ENCODE data around the gene DUSP5. TPM values are rescaled to one million over a fixed set of nuclear protein-coding genes. Genes with fewer than 3 reads are reported as not detected.

DUSP5 gene
- total and polyA plus RNA-seq, 7 donors, result 3.6 to 42.1 (median 12.0) TPM

DNA sequence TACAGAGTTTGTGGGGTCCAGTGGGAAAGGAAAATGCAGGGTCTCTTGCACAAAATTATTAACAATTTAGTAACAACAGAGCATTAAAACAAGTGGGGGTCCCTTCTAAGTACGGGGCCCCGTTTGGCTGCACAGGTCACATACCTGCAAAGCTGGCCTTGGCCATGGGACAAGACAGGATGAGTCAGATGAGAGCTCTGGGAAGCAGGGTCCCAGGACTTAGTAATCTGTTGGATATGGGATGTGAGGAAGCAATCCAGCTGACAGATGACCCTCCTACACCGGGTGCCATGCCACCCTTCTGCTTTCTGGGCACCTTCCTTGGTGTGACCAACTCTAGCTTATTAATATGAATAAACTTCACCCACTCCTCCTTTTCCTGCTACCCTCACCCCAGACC lies 3.2 kb upstream of the DUSP5 start:
- no peak for DNase-seq
- no peaks in the 10 kb centered on the region for H3K27me3 ChIP-seq
- TF ChIP-seq EP300 (IDR thresholded peaks at IDR 0.05), result no peak
- no peak for TF ChIP-seq POLR2AphosphoS5 (IDR thresholded peaks at IDR 0.05)
- TF ChIP-seq, protein P1, sequence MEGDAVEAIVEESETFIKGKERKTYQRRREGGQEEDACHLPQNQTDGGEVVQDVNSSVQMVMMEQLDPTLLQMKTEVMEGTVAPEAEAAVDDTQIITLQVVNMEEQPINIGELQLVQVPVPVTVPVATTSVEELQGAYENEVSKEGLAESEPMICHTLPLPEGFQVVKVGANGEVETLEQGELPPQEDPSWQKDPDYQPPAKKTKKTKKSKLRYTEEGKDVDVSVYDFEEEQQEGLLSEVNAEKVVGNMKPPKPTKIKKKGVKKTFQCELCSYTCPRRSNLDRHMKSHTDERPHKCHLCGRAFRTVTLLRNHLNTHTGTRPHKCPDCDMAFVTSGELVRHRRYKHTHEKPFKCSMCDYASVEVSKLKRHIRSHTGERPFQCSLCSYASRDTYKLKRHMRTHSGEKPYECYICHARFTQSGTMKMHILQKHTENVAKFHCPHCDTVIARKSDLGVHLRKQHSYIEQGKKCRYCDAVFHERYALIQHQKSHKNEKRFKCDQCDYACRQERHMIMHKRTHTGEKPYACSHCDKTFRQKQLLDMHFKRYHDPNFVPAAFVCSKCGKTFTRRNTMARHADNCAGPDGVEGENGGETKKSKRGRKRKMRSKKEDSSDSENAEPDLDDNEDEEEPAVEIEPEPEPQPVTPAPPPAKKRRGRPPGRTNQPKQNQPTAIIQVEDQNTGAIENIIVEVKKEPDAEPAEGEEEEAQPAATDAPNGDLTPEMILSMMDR (IDR thresholded peaks at IDR 0.05), result no peak
- TF ChIP-seq POLR2A (IDR thresholded peaks at IDR 0.05), result no peak
- peaks cover 0 to 69% (median 50%) of the 10 kb centered on the region in 4 donors for H3K4me1 ChIP-seq
- 75 to 88% methylated on average over 3 of the region's 3 CpGs for WGBS, 2 donors
- intact Hi-C loops (cut with DNase I), result loop anchor here (10.0 kb wide), 1 partner anchor 420 kb away; the partner anchor contains the start of genes BBIP1 and SHOC2
- no peaks in the 10 kb centered on the region for H3K36me3 ChIP-seq
- peak overlapping the region in 1 of 4 donors; percentile 98 for H3K27ac ChIP-seq
- H3K4me3 ChIP-seq, result no peak overlapping the region
- H3K9me3 ChIP-seq, result no peaks in the 10 kb centered on the region

DNA sequence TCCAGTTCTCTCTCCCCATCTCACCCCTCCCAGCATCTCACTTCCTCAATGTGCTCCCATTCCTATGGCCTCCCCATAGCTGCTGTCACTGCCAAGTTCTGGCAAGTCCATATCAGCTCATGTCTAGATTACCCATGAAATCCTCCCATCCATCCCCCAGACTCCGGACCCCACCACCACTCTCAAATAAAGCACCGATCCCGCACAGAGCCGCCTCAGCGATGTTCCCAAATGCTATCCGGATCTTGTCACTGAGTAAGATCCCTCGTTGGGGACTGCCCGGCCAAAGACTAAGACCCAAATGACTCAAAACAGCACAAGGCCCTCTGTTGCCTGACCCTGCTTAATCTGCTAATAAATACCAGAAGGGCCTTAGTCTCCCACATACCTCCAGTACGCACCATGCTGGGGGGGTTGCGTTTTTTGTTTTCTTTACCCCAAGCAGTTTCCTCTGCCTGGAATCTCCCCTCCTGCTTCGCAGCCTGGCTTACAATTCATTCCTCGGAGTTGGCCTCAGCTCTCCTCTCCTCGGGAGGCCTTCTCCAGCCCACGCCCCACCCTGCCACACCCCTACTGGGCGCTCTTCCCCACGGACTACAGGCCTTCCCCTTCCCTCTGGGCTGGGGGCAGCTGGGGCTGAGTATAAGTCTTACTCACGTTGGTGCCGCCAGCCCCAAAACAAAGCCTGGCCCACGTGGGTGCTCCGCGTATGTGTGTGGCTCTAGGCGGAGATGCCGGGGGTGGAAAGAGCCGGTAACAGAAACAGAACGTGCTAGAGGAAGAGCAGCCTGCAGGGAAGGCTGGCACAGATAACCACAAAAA lies 1.8 kb upstream of the DUSP5 start:
- Histone ChIP-seq H3K36me3 (no peaks in the 10 kb centered on the region), H3K4me3 (peak overlapping the region; percentile 64 to 83 (median 77)), H3K9me3 (no peaks in the 10 kb centered on the region), H3K27me3 (no peaks in the 10 kb centered on the region), H3K27ac (peak overlapping the region; percentile 96 to 98 (median 97)), H3K4me1 (peaks cover 0 to 79% (median 61%) of the 10 kb centered on the region in 4 donors)
- no peak for TF ChIP-seq POLR2A (IDR thresholded peaks at IDR 0.05)
- peak in 3 of 4 donors; percentile 8 to 59 (median 52) for TF ChIP-seq POLR2AphosphoS5 (IDR thresholded peaks at IDR 0.05)
- 27 to 52% methylated on average over 25 of the region's 25 CpGs for WGBS, 2 donors
- DNase-seq, result peak; percentile 76
- intact Hi-C loops (cut with DNase I), result loop anchor here (2.0 to 10.0 kb wide), 4 partner anchors 73 to 419 kb away; partner anchors contain the start of genes BBIP1 and SHOC2

DNA sequence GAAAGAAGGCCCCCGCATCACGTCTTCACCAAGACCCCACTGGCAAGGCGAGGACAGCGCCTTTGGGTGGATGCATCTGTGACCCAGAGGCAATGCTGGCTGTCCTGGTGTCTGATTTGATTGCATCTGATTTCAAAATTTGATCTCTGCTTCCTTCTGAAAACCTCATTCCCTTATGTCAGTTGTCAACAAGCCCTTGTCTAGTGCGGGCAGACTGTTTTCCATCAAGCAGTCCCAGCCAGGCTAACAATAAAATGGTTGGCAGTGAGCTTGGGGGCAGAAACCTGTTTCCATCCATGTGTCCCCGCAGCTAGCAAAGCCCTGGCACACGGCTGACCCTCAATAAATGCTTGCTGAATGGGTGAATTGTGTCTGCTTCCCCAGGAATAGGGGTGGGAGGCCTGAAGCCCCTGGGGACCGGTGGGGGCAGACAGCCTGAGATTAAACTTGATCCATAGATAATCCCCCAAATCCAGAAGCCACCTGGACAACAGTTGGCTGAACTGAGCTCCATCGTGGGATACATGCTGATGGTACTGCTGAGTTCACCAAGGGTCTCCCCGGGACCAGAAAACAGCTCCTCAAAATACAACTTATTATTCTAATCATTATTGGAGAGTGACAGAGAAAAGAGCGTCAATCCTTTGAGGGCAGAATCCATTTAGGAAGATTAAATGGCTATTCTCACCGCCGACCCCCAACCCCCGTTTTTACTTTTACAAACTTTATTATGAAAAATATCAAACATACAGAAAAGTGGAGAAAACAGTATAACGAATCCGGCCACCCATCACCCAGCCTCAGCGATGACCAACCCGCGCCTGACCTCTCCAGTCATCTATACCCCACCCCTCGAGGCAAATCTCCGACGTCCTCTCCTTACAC lies 912 bp upstream of the DUSP5 start:
- DNase-seq, result no peak
- H3K9me3 ChIP-seq, result no peaks in the 10 kb centered on the region
- WGBS, 2 donors, result 18 to 27% methylated on average over 22 of the region's 22 CpGs
- H3K27me3 ChIP-seq, result no peaks in the 10 kb centered on the region
- H3K4me3 ChIP-seq, result peak overlapping the region; percentile 64 to 83 (median 77)
- TF ChIP-seq POLR2A (IDR thresholded peaks at IDR 0.05) (no peak), POLR2AphosphoS5 (IDR thresholded peaks at IDR 0.05) (peak in 1 of 4 donors; percentile 11)
- TF ChIP-seq, protein P1 (IDR thresholded peaks at IDR 0.05), result no peak
- no peaks in the 10 kb centered on the region for H3K36me3 ChIP-seq
- intact Hi-C loops (cut with DNase I), result loop anchor here (1.0 to 10.0 kb wide), 5 partner anchors 72 to 418 kb away; partner anchors contain the start of genes BBIP1, SHOC2 and SMNDC1
- peaks cover 0 to 79% (median 61%) of the 10 kb centered on the region in 4 donors for H3K4me1 ChIP-seq
- peak overlapping the region; percentile 96 to 98 (median 97) for H3K27ac ChIP-seq

DNA sequence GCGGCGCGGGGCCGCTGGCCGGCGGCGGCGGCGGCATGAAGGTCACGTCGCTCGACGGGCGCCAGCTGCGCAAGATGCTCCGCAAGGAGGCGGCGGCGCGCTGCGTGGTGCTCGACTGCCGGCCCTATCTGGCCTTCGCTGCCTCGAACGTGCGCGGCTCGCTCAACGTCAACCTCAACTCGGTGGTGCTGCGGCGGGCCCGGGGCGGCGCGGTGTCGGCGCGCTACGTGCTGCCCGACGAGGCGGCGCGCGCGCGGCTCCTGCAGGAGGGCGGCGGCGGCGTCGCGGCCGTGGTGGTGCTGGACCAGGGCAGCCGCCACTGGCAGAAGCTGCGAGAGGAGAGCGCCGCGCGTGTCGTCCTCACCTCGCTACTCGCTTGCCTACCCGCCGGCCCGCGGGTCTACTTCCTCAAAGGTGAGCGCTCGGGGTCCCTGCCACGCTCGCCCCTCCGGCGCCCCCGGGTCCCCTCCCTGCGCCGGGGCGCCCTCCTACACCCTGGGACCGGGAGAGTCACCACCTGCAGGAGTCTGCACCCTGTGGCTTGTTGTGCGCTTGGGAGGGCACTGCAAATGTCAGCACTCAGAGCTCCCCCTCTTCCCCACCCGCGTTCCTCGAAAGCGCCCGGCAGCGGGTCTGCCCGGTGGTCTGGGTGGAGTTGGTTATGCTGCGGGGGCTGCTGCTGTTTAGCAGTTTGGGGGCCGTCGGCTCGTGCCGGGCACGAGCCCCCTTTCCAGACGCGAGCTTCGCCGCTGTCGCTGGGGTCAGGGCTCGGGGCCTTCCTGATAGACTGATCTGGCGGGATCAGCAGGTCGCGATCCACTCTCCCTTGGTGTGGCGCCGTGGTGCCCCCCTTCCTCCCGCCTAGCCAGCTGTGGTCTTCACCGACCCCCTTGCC lies 627 bp downstream of the DUSP5 start:
- peak overlapping the region; percentile 36 to 83 (median 72) for H3K4me3 ChIP-seq
- DNase-seq, result peak; percentile 79
- H3K4me1 ChIP-seq, result peaks cover 0 to 79% (median 66%) of the 10 kb centered on the region in 4 donors
- intact Hi-C loops (cut with DNase I), result loop anchor here (5.0 to 10.0 kb wide), 2 partner anchors 271 to 416 kb away; partner anchors contain the start of genes BBIP1 and SHOC2
- H3K27me3 ChIP-seq, result no peaks in the 10 kb centered on the region
- no peaks in the 10 kb centered on the region for H3K9me3 ChIP-seq
- no peaks in the 10 kb centered on the region for H3K36me3 ChIP-seq
- WGBS, 2 donors, result 2 to 3% methylated on average over 107 of the region's 107 CpGs
- peak in 1 of 4 donors; percentile 10 for TF ChIP-seq POLR2AphosphoS5 (IDR thresholded peaks at IDR 0.05)
- TF ChIP-seq, protein P1 (IDR thresholded peaks at IDR 0.05), result no peak
- H3K27ac ChIP-seq, result peak overlapping the region; percentile 96 to 98 (median 97)

All from sigmoid colon (tissue), 7 donors.